Endodermal cell (in vitro differentiated cells): Measurements from ENCODE around the gene ISX. TPM values are rescaled to one million over a fixed set of nuclear protein-coding genes. Genes with fewer than 3 reads are reported as not detected.

Source experiments
- DNase-seq: peaks from one replicate; pipeline ENCODE4 v3.0.0-alpha.2; 2017
- H3K27ac ChIP-seq: 2 replicates; pipeline ENCODE4 v1.5.1; 2013; ENCODE audit warnings: mild to moderate bottlenecking, low read depth, low read length, moderate library complexity
- H3K27me3 ChIP-seq: 2 replicates; pipeline ENCODE4 v1.6.1; 2013; ENCODE audit warnings: mild to moderate bottlenecking, low read length, moderate library complexity; ENCODE audit not compliant: insufficient read depth, control insufficient read depth, poor library complexity, severe bottlenecking
- H3K36me3 ChIP-seq: 2 replicates; pipeline ENCODE4 v1.7.0; 2013; ENCODE audit warnings: mild to moderate bottlenecking, low read length, moderate library complexity; ENCODE audit not compliant: control insufficient read depth, insufficient read depth
- H3K4me1 ChIP-seq: one replicate; pipeline ENCODE4 v1.7.0; 2013; ENCODE audit warnings: low read length; ENCODE audit not compliant: control insufficient read depth, insufficient read depth
- H3K4me3 ChIP-seq: 2 replicates; pipeline ENCODE4 v1.5.1; 2013; ENCODE audit warnings: mild to moderate bottlenecking, low read length, moderate library complexity
- H3K9ac ChIP-seq: 2 replicates; pipeline ENCODE4 v1.6.1; 2013; ENCODE audit warnings: mild to moderate bottlenecking, low read length, moderate library complexity; ENCODE audit not compliant: poor library complexity, severe bottlenecking; ENCODE audit errors: extremely low read depth
- H3K9me3 ChIP-seq: 2 replicates; pipeline ENCODE4 v1.6.1; 2013; ENCODE audit warnings: mild to moderate bottlenecking, low read length, moderate library complexity; ENCODE audit not compliant: control insufficient read depth
- H3K27ac Mint-ChIP-seq: 2 replicates; pipeline ENCODE4 v1.8.0; 2020; ENCODE audit warnings: mixed read lengths
- H3K27me3 Mint-ChIP-seq: 2 replicates; pipeline ENCODE4 v1.8.0; 2021; ENCODE audit warnings: mild to moderate bottlenecking, mixed read lengths; ENCODE audit not compliant: insufficient read depth
- H3K36me3 Mint-ChIP-seq: 2 replicates; pipeline ENCODE4 v1.8.0; 2020; ENCODE audit warnings: low read depth, mixed read lengths
- H3K4me1 Mint-ChIP-seq: 2 replicates; pipeline ENCODE4 v1.8.0; 2020; ENCODE audit warnings: mixed read lengths
- H3K4me3 Mint-ChIP-seq: 2 replicates; pipeline ENCODE4 v1.8.0; 2020; ENCODE audit warnings: mild to moderate bottlenecking, moderate library complexity, mixed read lengths
- H3K9me3 Mint-ChIP-seq: 2 replicates; pipeline ENCODE4 v1.8.0; 2020; ENCODE audit warnings: mild to moderate bottlenecking, mixed read lengths
- WGBS, 2 experiments: methylation state at CpG; one replicate each; pipeline versions ENCODE4 v1.1.5 to v1.1.7; 2013; ENCODE audit warnings: missing lambda C conversion rate in 2 of 2, mixed read lengths in 1 of 2; ENCODE audit not compliant: insufficient coverage in 1 of 2, insufficient read length in 1 of 2; 5-methylcytosine and 5-hydroxymethylcytosine counted together
- total RNA-seq, 2 donors: library from RNA; stranded (reverse); fragmentation: NEBNext Ultra II Directional in 1 of 2; extraction: Animal tissue kit (Norgen Biotek cat#: 25700) in 1 of 2; gene quantifications; 2 replicates in 1 of 2; 3 replicates in 1 of 2; pipeline ENCODE4 v1.2.1, GENCODE V29; 2021
- TF ChIP-seq, protein P1 (sequence below): fragments of 200-600 bp; sonication (generic); conservative IDR thresholded peaks from 2 replicates; pipeline ENCODE4 v1.5.0; 2021; ENCODE audit warnings: antibody characterized with exemption, mild to moderate bottlenecking

The ISX gene
- total RNA-seq, 2 donors from 2014 or later: 0.07 to 0.13 TPM

DNA sequence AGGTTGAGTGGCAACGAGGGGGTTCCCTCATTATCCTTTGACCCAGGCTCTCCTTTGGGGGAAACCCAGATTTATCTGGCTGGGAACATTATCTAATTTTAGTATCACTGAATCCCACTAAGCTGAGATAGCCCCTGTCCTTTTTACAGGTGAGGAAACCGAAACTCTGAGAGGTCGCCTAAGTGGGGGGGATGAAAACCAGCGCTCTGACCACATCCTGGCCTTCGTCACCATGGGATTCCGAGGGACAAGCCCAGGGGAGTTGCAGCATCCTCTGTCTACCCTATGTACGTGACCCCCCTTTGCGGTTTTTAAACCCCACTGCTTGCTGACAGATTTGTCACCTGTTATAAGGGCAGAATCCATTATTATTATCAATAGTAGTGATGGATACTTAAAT lies 61.0 kb downstream of the ISX start:
- Mint-ChIP-seq H3K4me3 (no peak overlapping the region), H3K4me1 (peaks cover 28% of the 10 kb centered on the region), H3K36me3 (no peaks in the 10 kb centered on the region), H3K9me3 (no peaks in the 10 kb centered on the region), H3K27ac (no peak overlapping the region), H3K27me3 (peaks cover 5% of the 10 kb centered on the region)
- no peak for DNase-seq
- 80 to 91% methylated on average over 4 to 8 of the region's 8 CpGs for WGBS, 2 experiments
- TF ChIP-seq, protein P1, sequence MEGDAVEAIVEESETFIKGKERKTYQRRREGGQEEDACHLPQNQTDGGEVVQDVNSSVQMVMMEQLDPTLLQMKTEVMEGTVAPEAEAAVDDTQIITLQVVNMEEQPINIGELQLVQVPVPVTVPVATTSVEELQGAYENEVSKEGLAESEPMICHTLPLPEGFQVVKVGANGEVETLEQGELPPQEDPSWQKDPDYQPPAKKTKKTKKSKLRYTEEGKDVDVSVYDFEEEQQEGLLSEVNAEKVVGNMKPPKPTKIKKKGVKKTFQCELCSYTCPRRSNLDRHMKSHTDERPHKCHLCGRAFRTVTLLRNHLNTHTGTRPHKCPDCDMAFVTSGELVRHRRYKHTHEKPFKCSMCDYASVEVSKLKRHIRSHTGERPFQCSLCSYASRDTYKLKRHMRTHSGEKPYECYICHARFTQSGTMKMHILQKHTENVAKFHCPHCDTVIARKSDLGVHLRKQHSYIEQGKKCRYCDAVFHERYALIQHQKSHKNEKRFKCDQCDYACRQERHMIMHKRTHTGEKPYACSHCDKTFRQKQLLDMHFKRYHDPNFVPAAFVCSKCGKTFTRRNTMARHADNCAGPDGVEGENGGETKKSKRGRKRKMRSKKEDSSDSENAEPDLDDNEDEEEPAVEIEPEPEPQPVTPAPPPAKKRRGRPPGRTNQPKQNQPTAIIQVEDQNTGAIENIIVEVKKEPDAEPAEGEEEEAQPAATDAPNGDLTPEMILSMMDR: no peak
- H3K9me3 ChIP-seq: no peaks in the 10 kb centered on the region
- H3K27ac ChIP-seq: no peak overlapping the region
- H3K9ac ChIP-seq: no peak overlapping the region
- H3K4me3 ChIP-seq: no peak overlapping the region
- no peaks in the 10 kb centered on the region for H3K36me3 ChIP-seq
- peaks cover 15% of the 10 kb centered on the region for H3K27me3 ChIP-seq
- H3K4me1 ChIP-seq: peaks cover 10% of the 10 kb centered on the region

- Mint-ChIP-seq H3K27me3 (peaks cover 8% of the 10 kb centered on the region), H3K36me3 (no peaks in the 10 kb centered on the region), H3K27ac (no peak overlapping the region), H3K4me3 (no peak overlapping the region), H3K9me3 (no peaks in the 10 kb centered on the region), H3K4me1 (peaks cover 41% of the 10 kb centered on the region)
- DNase-seq: no peak
- no peak overlapping the region for H3K27ac ChIP-seq
- H3K9me3 ChIP-seq: no peaks in the 10 kb centered on the region
- H3K4me1 ChIP-seq: peaks cover 10% of the 10 kb centered on the region
- no peak overlapping the region for H3K9ac ChIP-seq
- peaks cover 25% of the 10 kb centered on the region for H3K27me3 ChIP-seq
- H3K36me3 ChIP-seq: no peaks in the 10 kb centered on the region
- 94% methylated on average over 2 to 3 of the region's 3 CpGs for WGBS, 2 experiments
- TF ChIP-seq, protein P1: no peak
- H3K4me3 ChIP-seq: no peak overlapping the region
Measured at GRCh38 chr22:35128637-35129036, 62.7 kb downstream of the ISX start.

DNA sequence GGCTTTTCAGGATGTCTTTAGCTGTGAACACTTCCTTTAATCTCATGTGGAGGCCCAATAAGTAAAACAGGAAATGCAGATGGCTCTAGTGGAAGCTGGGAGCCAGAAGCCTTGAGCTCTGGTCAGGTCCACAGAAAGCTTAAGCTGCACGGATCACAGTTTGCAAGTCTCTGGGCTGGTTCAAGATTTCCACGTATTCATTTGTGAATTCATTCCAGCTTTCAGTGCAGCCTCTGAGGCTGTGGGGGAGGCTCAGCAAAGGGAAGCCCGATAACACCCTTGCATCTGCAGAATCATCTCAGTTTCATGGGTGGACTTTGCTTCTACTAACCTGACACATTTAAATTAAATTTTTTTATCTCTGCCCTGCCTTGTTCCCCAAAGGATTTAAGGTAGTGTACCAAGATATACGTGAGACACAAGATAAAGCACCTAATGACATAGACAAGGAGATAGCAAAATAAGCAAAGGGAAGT lies 65.6 kb downstream of the ISX start:
- H3K9me3 Mint-ChIP-seq: no peaks in the 10 kb centered on the region
- TF ChIP-seq, protein P1: no peak
- no peaks in the 10 kb centered on the region for H3K36me3 Mint-ChIP-seq
- H3K4me1 ChIP-seq: peaks cover 11% of the 10 kb centered on the region
- H3K27me3 Mint-ChIP-seq: peaks cover 22% of the 10 kb centered on the region
- no peak overlapping the region for H3K27ac ChIP-seq
- H3K4me3 ChIP-seq: no peak overlapping the region
- peaks cover 57% of the 10 kb centered on the region for H3K4me1 Mint-ChIP-seq
- H3K9me3 ChIP-seq: no peaks in the 10 kb centered on the region
- peaks cover 33% of the 10 kb centered on the region for H3K27me3 ChIP-seq
- WGBS, 2 experiments: 42 to 71% methylated on average over 4 of the region's 4 CpGs
- H3K36me3 ChIP-seq: no peaks in the 10 kb centered on the region
- H3K27ac Mint-ChIP-seq: no peak overlapping the region
- DNase-seq: no peak
- no peak overlapping the region for H3K4me3 Mint-ChIP-seq
- H3K9ac ChIP-seq: no peak overlapping the region
